SK-N-MC (cell line): Measurements from ENCODE around the gene BCL2L1.

Experiments
- EZH2 ChIP-seq: fragments of 200-600 bp; sonication (generic); IDR thresholded peaks from one replicate; pipeline ENCODE4 v1.6.1; 2017; ENCODE audit warnings: antibody characterized with exemption
- POLR2AphosphoS5 ChIP-seq: IDR thresholded peaks from 2 replicates; pipeline ENCODE4 v1.6.1; 2012; ENCODE audit warnings: mild to moderate bottlenecking, low read depth, low read length, borderline replicate concordance

DNA sequence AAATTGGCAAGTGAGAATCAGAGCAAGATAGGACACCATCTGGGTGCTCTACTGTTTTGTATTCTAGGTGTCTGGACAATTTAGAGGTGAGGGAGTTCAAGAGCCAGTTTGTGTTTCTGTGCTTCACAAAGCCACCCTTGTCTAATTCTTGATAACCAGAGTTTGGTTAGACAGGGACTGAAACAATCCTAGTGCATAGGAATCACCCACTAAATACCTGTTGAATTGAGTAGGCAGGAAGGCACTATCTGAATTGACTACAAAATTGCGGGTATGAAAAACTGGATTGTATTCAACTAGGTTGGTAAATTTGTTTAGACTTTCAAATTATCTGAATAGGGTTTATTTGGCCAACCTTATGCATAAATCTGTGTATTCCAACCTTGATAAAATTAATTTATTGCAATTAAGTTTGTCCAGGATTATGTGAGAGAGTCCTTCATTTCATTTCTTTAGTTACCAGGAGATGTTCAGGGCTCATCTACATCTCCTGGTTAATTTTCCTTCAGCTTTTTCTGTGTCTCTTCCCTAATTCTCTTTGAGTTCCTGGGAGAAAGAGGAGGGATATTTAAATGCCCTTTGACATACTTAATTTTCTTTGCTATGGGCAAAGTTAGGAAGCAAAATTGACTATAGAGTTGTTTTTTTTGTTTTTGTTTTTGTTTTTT lies 18.1 kb upstream of the BCL2L1 start:
- TF ChIP-seq POLR2AphosphoS5 (no peak), EZH2 (no peak)
